SK-N-SH (cell line): ENCODE measurements around the gene KIF13A. TPM values are rescaled to one million over a fixed set of nuclear protein-coding genes. Genes with fewer than 3 reads are reported as not detected.

ENCODE experiments used
- CTCF ChIA-PET: fragments of 300-600, 350-600 bp; formaldehyde crosslinking; extraction: SDS; loops from one replicate; lab custom pipeline; 2021; lab: Yijun Ruan, JAX
- POLR2A ChIA-PET: fragments of 350-600 bp; sonication (Branson Sonifier 250); formaldehyde crosslinking; extraction: SDS; loops from one replicate; lab custom pipeline; 2020; ENCODE audit warnings: antibody characterized with exemption, inconsistent platforms; lab: Yijun Ruan, JAX
- DNase-seq: peaks from one replicate; pipeline ENCODE4 v3.0.0; 2012
- H2AFZ ChIP-seq: fragments of 200-600 bp; sonication (generic); 2 replicates; pipeline ENCODE4 v1.8.1; 2016; ENCODE audit warnings: antibody characterized with exemption, mild to moderate bottlenecking, low read depth
- H3F3A ChIP-seq: fragments of 200-600 bp; sonication (generic); replicated peaks from 2 replicates; pipeline ENCODE3; 2016; ENCODE audit warnings: antibody characterized with exemption, mild to moderate bottlenecking; ENCODE audit not compliant: insufficient read depth
- H3K27ac ChIP-seq, 2 experiments: fragments of 200-500 bp in 1 of 2; fragments of 200-600 bp in 1 of 2; sonication (Bioruptor generic) in 1 of 2; sonication (generic), shearing (Covaris generic) in 1 of 2; 2 replicates each; pipeline versions ENCODE4 v1.5.1 to v1.6.1; 2014 to 2016; ENCODE audit warnings: low read depth in 2 of 2, inconsistent platforms in 1 of 2, low read length in 1 of 2, mild to moderate bottlenecking in 1 of 2, mixed read lengths in 1 of 2
- H3K27me3 ChIP-seq: fragments of 200-600 bp; sonication (generic), shearing (Covaris generic); 2 replicates; pipeline ENCODE4 v1.6.1; 2016; ENCODE audit warnings: mixed run types; ENCODE audit not compliant: insufficient read depth
- H3K36me3 ChIP-seq, 2 experiments: fragments of 200-500 bp in 1 of 2; fragments of 200-600 bp in 1 of 2; sonication (Bioruptor generic) in 1 of 2; sonication (generic) in 1 of 2; replicated peaks in 1 of 2; 2 replicates each; pipeline versions ENCODE3 to v1.5.1; 2014 to 2016; ENCODE audit warnings: low read length in 1 of 2, mild to moderate bottlenecking in 1 of 2; ENCODE audit not compliant: insufficient read depth in 2 of 2, control insufficient read depth in 1 of 2
- H3K4me1 ChIP-seq, 2 experiments: fragments of 200-500 bp in 1 of 2; fragments of 200-600 bp in 1 of 2; sonication (Bioruptor generic) in 1 of 2; sonication (generic), shearing (Covaris generic) in 1 of 2; 2 replicates each; pipeline versions ENCODE4 v1.5.1 to v1.6.1; 2014 to 2016; ENCODE audit warnings: low read depth in 1 of 2, low read length in 1 of 2, mixed run types in 1 of 2; ENCODE audit not compliant: insufficient read depth in 2 of 2, control insufficient read depth in 1 of 2
- H3K4me2 ChIP-seq: fragments of 200-600 bp; sonication (generic), shearing (Covaris generic); 2 replicates; pipeline ENCODE4 v1.6.1; 2017; ENCODE audit warnings: mixed run types
- H3K4me3 ChIP-seq, 2 experiments: fragments of 200-500 bp in 1 of 2; fragments of 200-600 bp in 1 of 2; sonication (Bioruptor generic) in 1 of 2; sonication (generic), shearing (Covaris generic) in 1 of 2; 2 replicates each; pipeline versions ENCODE4 v1.5.1 to v1.8.1; 2014 to 2016; ENCODE audit warnings: low read depth in 2 of 2, inconsistent platforms in 1 of 2, low read length in 1 of 2, mild to moderate bottlenecking in 1 of 2, mixed read lengths in 1 of 2, moderate library complexity in 1 of 2
- H3K79me2 ChIP-seq: fragments of 200-600 bp; sonication (generic); 2 replicates; pipeline ENCODE4 v1.8.1; 2017; ENCODE audit warnings: mild to moderate bottlenecking; ENCODE audit not compliant: insufficient read depth
- H3K9ac ChIP-seq: fragments of 200-600 bp; sonication (generic); 2 replicates; pipeline ENCODE4 v1.6.1; 2017; ENCODE audit warnings: mixed run types
- H3K9me2 ChIP-seq: fragments of 200-600 bp; sonication (generic); 2 replicates; pipeline ENCODE4 v1.6.1; 2017; ENCODE audit warnings: mixed run types
- H3K9me3 ChIP-seq: fragments of 200-600 bp; sonication (generic); 2 replicates; pipeline ENCODE4 v1.6.1; 2017; ENCODE audit warnings: mixed run types, mild to moderate bottlenecking, moderate library complexity
- H4K20me1 ChIP-seq: fragments of 200-600 bp; sonication (generic); 2 replicates; pipeline ENCODE4 v1.6.1; 2017; ENCODE audit warnings: mild to moderate bottlenecking, mixed run types; ENCODE audit not compliant: insufficient read depth
- EP300 ChIP-seq, 2 experiments: IDR thresholded peaks; 2 replicates each; pipeline versions ENCODE4 v1.4.0 to v1.6.1; 2012; ENCODE audit warnings: borderline replicate concordance in 1 of 2, low read depth in 1 of 2, low read length in 1 of 2
- FOXJ3 ChIP-seq: sonication (generic); formaldehyde crosslinking; IDR thresholded peaks from 2 replicates; pipeline ENCODE4 v1.5.1; 2020; ENCODE audit warnings: mild to moderate bottlenecking, missing genetic modification reagents
- FOXM1 ChIP-seq: IDR thresholded peaks from 2 replicates; pipeline ENCODE4 v1.4.0; 2012; ENCODE audit warnings: low read depth, mild to moderate bottlenecking
- JUND ChIP-seq: IDR thresholded peaks from 2 replicates; pipeline ENCODE4 v1.4.0; 2012
- MXI1 ChIP-seq: IDR thresholded peaks from 2 replicates; pipeline ENCODE4 v1.6.1; 2012; ENCODE audit warnings: mild to moderate bottlenecking, low read depth, low read length, improper control_type of control experiment
- NFIC ChIP-seq: IDR thresholded peaks from 2 replicates; pipeline ENCODE4 v1.4.0; 2012; ENCODE audit warnings: borderline replicate concordance
- RAD21 ChIP-seq: IDR thresholded peaks from 2 replicates; pipeline ENCODE4 v1.6.1; 2012; ENCODE audit warnings: mild to moderate bottlenecking, low read length
- RFX5 ChIP-seq: IDR thresholded peaks from 2 replicates; pipeline ENCODE4 v1.6.1; 2012; ENCODE audit warnings: mild to moderate bottlenecking, improper control_type of control experiment, low read length
- SIN3A ChIP-seq: IDR thresholded peaks from 2 replicates; pipeline ENCODE4 v1.6.1; 2012; ENCODE audit warnings: low read depth, mild to moderate bottlenecking, low read length, moderate library complexity, borderline replicate concordance
- YY1 ChIP-seq: IDR thresholded peaks from 2 replicates; pipeline ENCODE4 v1.4.0; 2012; ENCODE audit warnings: low read depth, mild to moderate bottlenecking
- WGBS: methylation state at CpG from one replicate; pipeline ENCODE4 v1.1.6; 2017; ENCODE audit warnings: low lambda C conversion rate; 5-methylcytosine and 5-hydroxymethylcytosine counted together
- polyA plus RNA-seq, 3 experiments: library from polyadenylated mRNA; depleted of rRNA; stranded (reverse); fragments of >200 nt; gene quantifications; 2 replicates each; pipeline ENCODE4 v1.2.3, GENCODE V29; 2012
- TF ChIP-seq, protein P1 (sequence below): IDR thresholded peaks from 2 replicates; pipeline ENCODE4; 2012
- TF ChIP-seq, protein P2 (sequence below): fragments of 150-350 bp; IDR thresholded peaks from 2 replicates; pipeline ENCODE4 v1.6.1; 2017; ENCODE audit warnings: antibody characterized with exemption, low read length, low read depth, borderline replicate concordance

Gene KIF13A
- polyA plus RNA-seq, 1 of the 3 experiments (the other 2 are of a cell fraction): 18.2 TPM

DNA sequence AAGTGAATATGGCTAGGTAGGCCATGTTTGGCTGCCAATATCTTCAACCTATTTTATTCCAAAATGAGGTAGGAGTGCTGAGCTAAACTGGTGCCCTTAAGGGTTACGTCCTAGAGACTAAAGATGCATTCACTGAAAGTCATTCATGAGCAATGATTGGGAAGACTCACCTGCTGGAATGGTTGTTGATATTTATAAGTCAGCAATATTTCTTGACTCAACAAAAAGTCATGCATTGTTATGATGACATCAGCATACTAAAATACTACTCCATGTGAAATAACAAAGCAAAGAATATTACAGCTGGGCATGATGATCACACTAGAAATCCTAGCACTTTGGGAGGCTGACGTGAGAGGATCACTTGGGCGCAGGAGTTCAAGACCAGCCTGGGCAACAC lies 263.1 kb downstream of the KIF13A start:
- 95% methylated on average over 3 of the region's 3 CpGs for whole genome bisulfite sequencing
- POLR2A ChIA-PET: no interaction called here
- H3K4me3 ChIP-seq: no peak overlapping the region
- no peak overlapping the region for H3K4me2 ChIP-seq
- H3K27ac ChIP-seq: no peak overlapping the region
- no peaks in the 10 kb centered on the region for H3K9me2 ChIP-seq
- no peaks in the 10 kb centered on the region for H3K36me3 ChIP-seq
- no peaks in the 10 kb centered on the region for H4K20me1 ChIP-seq
- H3K79me2 ChIP-seq: no peaks in the 10 kb centered on the region
- no peaks in the 10 kb centered on the region for H3F3A ChIP-seq
- no peaks in the 10 kb centered on the region for H3K9me3 ChIP-seq
- no peak overlapping the region for H3K9ac ChIP-seq
- no peak overlapping the region for H2AFZ ChIP-seq
- DNase-seq: no peak
- CTCF ChIA-PET: interaction anchor here (1.1 kb wide), 1 partner anchor 140 kb away, joined by 3 read pairs; no protein-coding TSS in a partner anchor
- H3K4me1 ChIP-seq: peaks cover 4 to 7% of the 10 kb centered on the region in 2 experiments; a peak in 2 of 4 replicates
- TF ChIP-seq FOXM1: no peak
- H3K27me3 ChIP-seq: no peaks in the 10 kb centered on the region

DNA sequence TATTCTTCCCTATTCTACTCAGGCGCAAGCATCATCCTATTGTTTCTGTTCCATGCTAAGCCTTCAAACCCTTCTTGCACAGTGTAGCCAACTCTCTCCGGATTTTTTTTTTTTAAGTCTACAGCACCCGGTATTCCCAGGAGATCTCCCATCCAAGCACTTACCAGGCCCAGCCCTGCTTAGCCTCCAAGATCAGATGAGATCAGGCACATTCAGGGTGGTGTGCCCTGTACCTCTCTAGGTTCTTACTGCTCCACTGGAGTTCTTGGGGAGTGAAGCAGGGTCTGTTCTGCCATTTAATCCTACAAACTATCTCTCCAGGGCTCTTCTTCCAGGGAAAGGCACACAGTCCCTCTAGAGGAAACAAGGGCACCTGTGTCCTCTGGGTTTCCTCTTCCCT lies 265.8 kb downstream of the KIF13A start:
- Histone ChIP-seq H3K36me3 (no peaks in the 10 kb centered on the region), H3K27ac (no peak overlapping the region), H4K20me1 (no peaks in the 10 kb centered on the region), H3K4me3 (no peak overlapping the region), H3K79me2 (no peaks in the 10 kb centered on the region), H3K9ac (no peak overlapping the region), H3K27me3 (no peaks in the 10 kb centered on the region), H3K4me2 (no peak overlapping the region), H3K9me3 (no peaks in the 10 kb centered on the region), H3K9me2 (no peaks in the 10 kb centered on the region), H3F3A (peaks cover 2% of the 10 kb centered on the region), H2AFZ (no peak overlapping the region), H3K4me1 (peaks cover 4 to 7% of the 10 kb centered on the region in 2 experiments; a peak in 2 of 4 replicates)
- no peak for TF ChIP-seq YY1
- TF ChIP-seq RFX5: no peak
- TF ChIP-seq JUND: no peak
- TF ChIP-seq FOXJ3: no peak
- TF ChIP-seq, protein P1, sequence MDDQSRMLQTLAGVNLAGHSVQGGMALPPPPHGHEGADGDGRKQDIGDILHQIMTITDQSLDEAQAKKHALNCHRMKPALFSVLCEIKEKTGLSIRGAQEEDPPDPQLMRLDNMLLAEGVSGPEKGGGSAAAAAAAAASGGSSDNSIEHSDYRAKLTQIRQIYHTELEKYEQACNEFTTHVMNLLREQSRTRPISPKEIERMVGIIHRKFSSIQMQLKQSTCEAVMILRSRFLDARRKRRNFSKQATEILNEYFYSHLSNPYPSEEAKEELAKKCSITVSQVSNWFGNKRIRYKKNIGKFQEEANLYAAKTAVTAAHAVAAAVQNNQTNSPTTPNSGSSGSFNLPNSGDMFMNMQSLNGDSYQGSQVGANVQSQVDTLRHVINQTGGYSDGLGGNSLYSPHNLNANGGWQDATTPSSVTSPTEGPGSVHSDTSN: no peak
- no peak for TF ChIP-seq EP300 (IDR thresholded peaks at IDR 0.05; ENCODE audit: borderline replicate concordance in 1 of 2, low read depth in 1 of 2, low read length in 1 of 2)
- no peak for TF ChIP-seq SIN3A
- TF ChIP-seq RAD21: no peak
- TF ChIP-seq, protein P2, sequence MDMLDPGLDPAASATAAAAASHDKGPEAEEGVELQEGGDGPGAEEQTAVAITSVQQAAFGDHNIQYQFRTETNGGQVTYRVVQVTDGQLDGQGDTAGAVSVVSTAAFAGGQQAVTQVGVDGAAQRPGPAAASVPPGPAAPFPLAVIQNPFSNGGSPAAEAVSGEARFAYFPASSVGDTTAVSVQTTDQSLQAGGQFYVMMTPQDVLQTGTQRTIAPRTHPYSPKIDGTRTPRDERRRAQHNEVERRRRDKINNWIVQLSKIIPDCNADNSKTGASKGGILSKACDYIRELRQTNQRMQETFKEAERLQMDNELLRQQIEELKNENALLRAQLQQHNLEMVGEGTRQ: no peak
- no peak for TF ChIP-seq MXI1
- no peak for TF ChIP-seq NFIC
- 75% methylated on average over 3 of the region's 3 CpGs for WGBS
- CTCF ChIA-PET: no interaction called here
- POLR2A ChIA-PET: no interaction called here
- no peak for DNase-seq
